ENCODE results near the gene DHRS2. TPM values are rescaled to one million over a fixed set of nuclear protein-coding genes. Genes with fewer than 3 reads are reported as not detected.

The DHRS2 gene
- total and polyA plus RNA-seq, 8 donors: 0.26 to 1.1 (median 0.60) TPM

DNA sequence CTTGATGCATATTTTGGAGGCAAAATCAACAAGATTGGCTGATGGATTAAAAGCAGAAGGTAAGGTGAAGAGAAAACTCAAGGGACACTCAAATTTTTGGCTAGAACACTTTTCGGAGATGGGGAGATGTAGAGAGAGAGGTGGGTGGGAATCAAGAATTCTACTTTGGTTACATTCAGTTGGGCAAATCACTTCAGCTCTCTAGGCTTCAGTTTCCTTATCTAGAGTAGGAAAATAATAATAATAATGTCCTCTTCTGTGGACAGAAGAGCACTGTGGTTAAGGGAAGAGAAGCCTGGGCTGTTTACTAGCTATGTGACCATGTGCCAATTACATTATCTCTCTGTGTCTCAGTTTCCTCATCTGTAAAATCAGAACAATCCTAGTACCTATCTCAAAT, 23.4 kb upstream of the DHRS2 start:
- H3K9me3 ChIP-seq: no peaks in the 10 kb centered on the region
- TF ChIP-seq, protein P1, sequence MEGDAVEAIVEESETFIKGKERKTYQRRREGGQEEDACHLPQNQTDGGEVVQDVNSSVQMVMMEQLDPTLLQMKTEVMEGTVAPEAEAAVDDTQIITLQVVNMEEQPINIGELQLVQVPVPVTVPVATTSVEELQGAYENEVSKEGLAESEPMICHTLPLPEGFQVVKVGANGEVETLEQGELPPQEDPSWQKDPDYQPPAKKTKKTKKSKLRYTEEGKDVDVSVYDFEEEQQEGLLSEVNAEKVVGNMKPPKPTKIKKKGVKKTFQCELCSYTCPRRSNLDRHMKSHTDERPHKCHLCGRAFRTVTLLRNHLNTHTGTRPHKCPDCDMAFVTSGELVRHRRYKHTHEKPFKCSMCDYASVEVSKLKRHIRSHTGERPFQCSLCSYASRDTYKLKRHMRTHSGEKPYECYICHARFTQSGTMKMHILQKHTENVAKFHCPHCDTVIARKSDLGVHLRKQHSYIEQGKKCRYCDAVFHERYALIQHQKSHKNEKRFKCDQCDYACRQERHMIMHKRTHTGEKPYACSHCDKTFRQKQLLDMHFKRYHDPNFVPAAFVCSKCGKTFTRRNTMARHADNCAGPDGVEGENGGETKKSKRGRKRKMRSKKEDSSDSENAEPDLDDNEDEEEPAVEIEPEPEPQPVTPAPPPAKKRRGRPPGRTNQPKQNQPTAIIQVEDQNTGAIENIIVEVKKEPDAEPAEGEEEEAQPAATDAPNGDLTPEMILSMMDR (IDR thresholded peaks at IDR 0.05): no peak
- DNase-seq (no peak), ATAC-seq (no peak)
- no peaks in the 10 kb centered on the region for H3K36me3 ChIP-seq
- H3K27me3 ChIP-seq: no peaks in the 10 kb centered on the region
- intact Hi-C loops (cut with DNase I): no loop called here
- H3K4me3 ChIP-seq: peak overlapping the region in 1 of 2 donors; percentile 6
- no peaks in the 10 kb centered on the region for H3K4me1 ChIP-seq
- H3K27ac ChIP-seq: peak overlapping the region in 1 of 2 donors; percentile 56

DNA sequence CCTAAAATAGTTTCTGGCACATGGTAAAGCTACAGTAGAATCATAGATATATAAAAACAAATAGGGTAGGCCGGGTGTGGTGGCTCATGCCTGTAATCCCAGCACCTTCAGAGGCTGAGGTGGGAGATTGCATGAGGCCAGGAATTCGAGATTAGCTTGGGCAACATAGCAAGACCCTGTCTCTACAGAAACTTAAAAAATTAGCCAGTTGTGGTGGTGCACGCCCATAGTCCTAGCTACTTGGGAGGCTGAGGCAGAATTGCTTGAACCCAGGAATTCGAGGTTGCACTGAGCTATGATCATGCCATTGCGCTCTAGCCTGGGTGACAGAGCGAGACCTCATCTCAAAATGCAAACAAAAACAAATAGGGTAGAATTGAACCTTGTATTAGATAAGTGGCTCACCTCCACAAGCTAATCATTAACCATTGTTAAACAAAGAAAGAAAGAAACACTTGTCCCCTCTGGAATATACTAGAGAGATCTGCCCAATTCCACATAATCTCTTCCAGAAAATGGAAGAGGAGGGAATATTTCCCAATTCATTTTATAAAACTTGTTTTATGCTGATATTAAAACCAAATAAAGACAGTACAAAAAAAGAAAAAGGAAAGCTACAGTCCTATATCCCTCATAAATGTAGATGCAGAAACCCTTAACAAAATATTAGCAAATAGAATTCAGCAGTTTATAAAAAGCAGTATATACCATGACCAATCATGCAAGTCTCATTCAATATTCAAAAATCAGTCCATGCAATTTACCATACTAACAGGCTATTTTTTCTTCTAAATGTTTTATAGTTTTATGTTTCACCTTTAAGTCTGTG, 22.7 kb upstream of the DHRS2 start:
- TF ChIP-seq, protein P1 (IDR thresholded peaks at IDR 0.05): no peak
- Histone ChIP-seq H3K4me3 (no peak overlapping the region), H3K27ac (peak overlapping the region in 1 of 2 donors; percentile 56), H3K36me3 (no peaks in the 10 kb centered on the region), H3K27me3 (no peaks in the 10 kb centered on the region), H3K4me1 (no peaks in the 10 kb centered on the region), H3K9me3 (no peaks in the 10 kb centered on the region)
- DNase-seq: no peak
- peak; percentile 17 for ATAC-seq
- intact Hi-C loops (cut with DNase I): no loop called here

DNA sequence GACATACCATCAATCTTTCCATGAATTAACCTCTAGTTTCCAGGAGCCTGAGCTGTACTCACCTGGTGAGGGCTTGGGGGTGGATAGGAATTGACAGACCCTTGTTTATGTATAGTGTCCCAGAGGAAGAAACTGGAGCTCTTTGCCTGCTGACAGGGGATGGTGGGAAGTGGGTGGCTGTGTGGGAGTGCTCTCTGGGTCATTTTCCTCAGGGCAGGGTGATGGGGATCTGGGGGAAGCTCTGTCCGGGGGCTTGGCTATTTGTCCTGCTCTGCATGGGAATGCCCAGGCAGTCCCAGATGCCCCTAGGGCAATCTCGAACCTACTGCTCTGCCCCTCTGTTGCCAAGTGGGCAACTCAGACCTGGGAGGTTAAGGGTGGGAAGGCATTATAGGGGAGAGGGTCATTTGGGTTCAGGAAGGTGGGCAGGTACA, 21.8 kb upstream of the DHRS2 start:
- H3K9me3 ChIP-seq: no peaks in the 10 kb centered on the region
- TF ChIP-seq, protein P1 (IDR thresholded peaks at IDR 0.05): no peak
- H3K27me3 ChIP-seq: no peaks in the 10 kb centered on the region
- H3K36me3 ChIP-seq: no peaks in the 10 kb centered on the region
- no peak overlapping the region for H3K27ac ChIP-seq
- intact Hi-C loops (cut with DNase I): no loop called here
- DNase-seq: no peak
- H3K4me1 ChIP-seq: no peaks in the 10 kb centered on the region
- no peak for ATAC-seq
- no peak overlapping the region for H3K4me3 ChIP-seq

DNA sequence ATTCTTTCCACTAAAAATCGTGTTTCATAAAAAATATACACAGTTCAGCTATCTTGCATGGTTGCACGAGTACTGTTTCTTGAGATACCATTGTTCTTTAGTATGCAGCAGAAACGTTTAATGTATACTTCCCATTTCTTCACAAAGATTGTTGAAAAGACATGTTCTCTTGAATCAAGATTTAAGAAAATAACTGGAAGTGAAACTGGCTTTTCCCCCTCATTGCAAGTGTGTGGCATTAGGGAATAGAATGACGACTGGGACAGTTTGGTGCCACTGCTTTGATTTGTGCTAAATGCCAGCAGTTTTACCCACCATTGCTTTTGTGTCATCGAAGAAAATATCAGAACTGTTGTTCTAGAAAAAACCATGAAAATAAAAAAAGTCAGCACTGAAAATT, 20.3 kb upstream of the DHRS2 start:
- intact Hi-C loops (cut with DNase I): no loop called here
- DNase-seq (no peak), ATAC-seq (no peak)
- Histone ChIP-seq H3K9me3 (no peaks in the 10 kb centered on the region), H3K27ac (no peak overlapping the region), H3K27me3 (no peaks in the 10 kb centered on the region), H3K4me3 (no peak overlapping the region), H3K36me3 (no peaks in the 10 kb centered on the region), H3K4me1 (no peaks in the 10 kb centered on the region)
- TF ChIP-seq, protein P1 (IDR thresholded peaks at IDR 0.05): no peak

GRCh38 chr14:23617539-23617938, 18.6 kb upstream of the DHRS2 start:
- intact Hi-C loops (cut with DNase I): no loop called here
- H3K27ac ChIP-seq: no peak overlapping the region
- ATAC-seq: no peak
- TF ChIP-seq, protein P1 (IDR thresholded peaks at IDR 0.05): no peak
- no peak overlapping the region for H3K4me3 ChIP-seq
- no peak for DNase-seq
- H3K36me3 ChIP-seq: no peaks in the 10 kb centered on the region
- no peaks in the 10 kb centered on the region for H3K27me3 ChIP-seq
- H3K4me1 ChIP-seq: no peaks in the 10 kb centered on the region
- no peaks in the 10 kb centered on the region for H3K9me3 ChIP-seq

All from left lung (tissue), 10 donors.